Hepatocyte (in vitro differentiated cells): Measurements from ENCODE around the gene GK.

Source experiments
- CTCF ChIP-seq: fragments of 200-600 bp; sonication (generic); IDR thresholded peaks from 2 replicates; pipeline ENCODE4 v1.5.1; 2016; ENCODE audit warnings: antibody characterized with exemption, mild to moderate bottlenecking; ENCODE audit not compliant: poor library complexity
- EZH2 ChIP-seq: fragments of 200-600 bp; sonication (generic); IDR thresholded peaks from 2 replicates; pipeline ENCODE4 v1.6.1; 2016; ENCODE audit warnings: antibody characterized with exemption, mild to moderate bottlenecking, borderline replicate concordance

DNA sequence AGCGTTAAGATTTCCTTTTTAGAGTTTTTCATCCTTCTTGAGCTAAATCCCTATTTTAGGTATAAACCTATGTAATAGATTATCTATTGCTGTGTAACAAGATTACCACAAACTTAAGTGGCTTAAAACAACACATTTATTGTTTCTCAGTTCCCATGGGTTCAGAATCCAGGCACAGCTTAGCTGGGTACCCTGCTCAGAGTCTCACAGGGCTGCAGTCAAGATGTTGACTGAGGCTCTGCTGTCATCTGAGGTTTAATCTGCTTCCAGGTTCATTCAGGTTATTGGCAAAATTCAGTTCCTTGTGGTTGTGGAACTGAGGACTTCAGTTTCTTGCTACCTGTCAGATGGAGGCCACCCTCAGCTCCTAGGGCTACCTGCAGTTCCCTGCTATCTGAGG is 60.9 kb downstream of the GK start:
- no peak for TF ChIP-seq CTCF
- no peak for TF ChIP-seq EZH2
